Activated CD4-positive, alpha-beta memory T cell treated with anti-CD3 and anti-CD28 coated beads for 36 hours (primary cell): ENCODE results near the gene FAM24A. TPM values are rescaled to one million over a fixed set of nuclear protein-coding genes. Genes with fewer than 3 reads are reported as not detected.
"Not testable (repeated sequence)": the region's sequence is repeated elsewhere in the genome, so short reads cannot be mapped to it uniquely, and the experiment has no call there.

Experiments used
- CTCF ChIA-PET: fragments of 350-600 bp; sonication (Branson Sonifier 250); formaldehyde crosslinking; loops from one replicate; lab custom pipeline; 2021; ENCODE audit warnings: antibody characterized with exemption, inconsistent platforms; lab: Charles Lee
- POLR2A ChIA-PET: fragments of 350-600 bp; sonication (Branson Sonifier 250); formaldehyde crosslinking; loops from one replicate; lab custom pipeline; 2021; ENCODE audit warnings: antibody characterized with exemption; lab: Charles Lee
- DNase-seq: peaks from one replicate; pipeline ENCODE4 v3.0.0-alpha.2; 2020
- H3K27ac Mint-ChIP-seq: one replicate; pipeline ENCODE4 v1.8.0; 2021; ENCODE audit warnings: mixed read lengths
- H3K27me3 Mint-ChIP-seq: one replicate; pipeline ENCODE4 v1.8.0; 2021; ENCODE audit warnings: mixed read lengths
- H3K36me3 Mint-ChIP-seq: one replicate; pipeline ENCODE4 v1.8.0; 2021; ENCODE audit warnings: mixed read lengths
- H3K4me1 Mint-ChIP-seq: one replicate; pipeline ENCODE4 v1.8.0; 2021; ENCODE audit warnings: low read depth, mixed read lengths
- H3K4me3 Mint-ChIP-seq: one replicate; pipeline ENCODE4 v1.8.0; 2021; ENCODE audit warnings: mild to moderate bottlenecking, mixed read lengths
- H3K9me3 Mint-ChIP-seq: one replicate; pipeline ENCODE4 v1.8.0; 2021; ENCODE audit warnings: mixed read lengths
- intact Hi-C: fragments of 100-400 bp; cut with micrococcal nuclease; formaldehyde crosslinking; loops from one replicate; pipeline ENCODE4 v1.15.1; 2023
- total RNA-seq, 2 experiments: library from RNA; stranded (reverse); gene quantifications; one replicate each; pipeline ENCODE4 v1.2.3, GENCODE V29; 2021

Gene FAM24A
- total RNA-seq, 2 experiments from 2014 or later, result not detected

GRCh38 chr10:122878799-122879338, 31.5 kb upstream of the FAM24A start:
- ChIA-PET POLR2A (no interaction called here), CTCF (no interaction called here)
- Mint-ChIP-seq H3K27ac (peak overlapping the region; percentile 82), H3K36me3 (peaks cover 26% of the 10 kb centered on the region), H3K27me3 (no peaks in the 10 kb centered on the region), H3K4me3 (peak overlapping the region; percentile 86), H3K4me1 (peaks cover 57% of the 10 kb centered on the region), H3K9me3 (no peaks in the 10 kb centered on the region)
- intact Hi-C loops, result loop anchor here (1.0 to 2.0 kb wide), 4 partner anchors 75 to 276 kb away; partner anchors contain the start of genes BUB3, C10orf88, IKZF5 and PSTK
- DNase-seq, result no peak

GRCh38 chr10:122879339-122880273, 30.8 kb upstream of the FAM24A start, which contains the start of gene FAM24B:
FAM24B (minus strand) TSS chr10:122879581; CDS start chr10:122850515, 29,066 bp downstream.
- H3K36me3 Mint-ChIP-seq, result peaks cover 28% of the 10 kb centered on the region
- H3K27ac Mint-ChIP-seq, result peak within 1 kb of the TSS; percentile 82
- peak within 1 kb of the TSS; percentile 86 for H3K4me3 Mint-ChIP-seq
- intact Hi-C loops, result loop anchor here (1.0 to 2.0 kb wide), 5 partner anchors 75 to 409 kb away; partner anchors contain the start of genes BUB3, C10orf88, IKZF5 and PSTK
- H3K4me1 Mint-ChIP-seq, result peaks cover 52% of the 10 kb centered on the region
- ChIA-PET CTCF (interaction anchor here (0.6 kb wide), 1 partner anchor 126 kb away, joined by 5 read pairs; no protein-coding TSS in a partner anchor), POLR2A (interaction anchor here (0.7 to 1.0 kb wide), 2 partner anchors 75 to 101 kb away, joined by 3 to 4 read pairs; partner anchors contain the start of gene PSTK)
- H3K9me3 Mint-ChIP-seq, result no peaks in the 10 kb centered on the region
- peak; percentile 95 for DNase-seq
- no peaks in the 10 kb centered on the region for H3K27me3 Mint-ChIP-seq

- Mint-ChIP-seq H3K36me3 (peaks cover 24% of the 10 kb centered on the region), H3K27ac (peak overlapping the region; percentile 52)
These were observed 27.6 kb upstream of the FAM24A start for GRCh38 chr10:122882766-122883165.

GRCh38 chr10:122884166-122884565, 26.2 kb upstream of the FAM24A start:
- Mint-ChIP-seq H3K9me3 (no peaks in the 10 kb centered on the region), H3K4me1 (peaks cover 22% of the 10 kb centered on the region), H3K36me3 (peaks cover 28% of the 10 kb centered on the region), H3K4me3 (no peak overlapping the region), H3K27ac (no peak overlapping the region), H3K27me3 (no peaks in the 10 kb centered on the region)
- CTCF ChIA-PET, result no interaction called here
- DNase-seq, result no peak
- intact Hi-C loops, result no loop called here
- POLR2A ChIA-PET, result no interaction called here

More at GRCh38 chr10:122882766-122883165, 27.6 kb upstream of the FAM24A start:
- DNase-seq, result no peak
- ChIA-PET POLR2A (no interaction called here), CTCF (no interaction called here)
- H3K9me3 Mint-ChIP-seq, result no peaks in the 10 kb centered on the region
- no peak overlapping the region for H3K4me3 Mint-ChIP-seq
- intact Hi-C loops, result no loop called here
- no peaks in the 10 kb centered on the region for H3K27me3 Mint-ChIP-seq
- H3K4me1 Mint-ChIP-seq, result peaks cover 33% of the 10 kb centered on the region

GRCh38 chr10:122894261-122894944, 16.0 kb upstream of the FAM24A start:
- POLR2A ChIA-PET, result no interaction called here
- no peak for DNase-seq
- H3K27me3 Mint-ChIP-seq, result no peaks in the 10 kb centered on the region
- CTCF ChIA-PET, result no interaction called here
- no peaks in the 10 kb centered on the region for H3K4me1 Mint-ChIP-seq
- H3K27ac Mint-ChIP-seq, result no peak overlapping the region
- intact Hi-C loops, result no loop called here
- H3K9me3 Mint-ChIP-seq, result no peaks in the 10 kb centered on the region
- no peak overlapping the region for H3K4me3 Mint-ChIP-seq
- peaks cover 9% of the 10 kb centered on the region for H3K36me3 Mint-ChIP-seq

GRCh38 chr10:122903861-122904260, 6.5 kb upstream of the FAM24A start:
- intact Hi-C loops, H3K4me3 Mint-ChIP-seq, H3K27ac Mint-ChIP-seq, CTCF ChIA-PET, H3K36me3 Mint-ChIP-seq, H3K4me1 Mint-ChIP-seq, POLR2A ChIA-PET, DNase-seq: not testable (repeated sequence)
- Mint-ChIP-seq H3K27me3 (peaks cover 32% of the 10 kb centered on the region), H3K9me3 (peaks cover 15% of the 10 kb centered on the region)

GRCh38 chr10:122911889-122912484, 1.6 kb downstream of the FAM24A start:
- Mint-ChIP-seq H3K27ac (no peak overlapping the region), H3K9me3 (no peaks in the 10 kb centered on the region), H3K27me3 (peaks cover 7% of the 10 kb centered on the region), H3K36me3 (no peaks in the 10 kb centered on the region), H3K4me1 (no peaks in the 10 kb centered on the region), H3K4me3 (no peak overlapping the region)
- POLR2A ChIA-PET, result no interaction called here
- intact Hi-C loops, result no loop called here
- peak; percentile 73 for DNase-seq
- CTCF ChIA-PET, result interaction anchor here (1.3 kb wide), 1 partner anchor 68 kb away, joined by 3 read pairs; the partner anchor contains the start of gene PSTK

GRCh38 chr10:122915700-122916099, 5.3 kb downstream of the FAM24A start:
- intact Hi-C loops, result no loop called here
- no peaks in the 10 kb centered on the region for H3K9me3 Mint-ChIP-seq
- H3K4me3 Mint-ChIP-seq, result no peak overlapping the region
- no peak overlapping the region for H3K27ac Mint-ChIP-seq
- H3K27me3 Mint-ChIP-seq, result peaks cover 5% of the 10 kb centered on the region
- H3K36me3 Mint-ChIP-seq, result peaks cover 4% of the 10 kb centered on the region
- ChIA-PET POLR2A (no interaction called here), CTCF (no interaction called here)
- H3K4me1 Mint-ChIP-seq, result no peaks in the 10 kb centered on the region
- DNase-seq, result no peak

GRCh38 chr10:122930140-122930539, 19.7 kb downstream of the FAM24A start:
- Mint-ChIP-seq H3K4me3 (no peak overlapping the region), H3K9me3 (no peaks in the 10 kb centered on the region), H3K27ac (no peak overlapping the region), H3K4me1 (no peaks in the 10 kb centered on the region), H3K27me3 (no peaks in the 10 kb centered on the region), H3K36me3 (peaks cover 10% of the 10 kb centered on the region)
- CTCF ChIA-PET, result no interaction called here
- POLR2A ChIA-PET, result no interaction called here
- no peak for DNase-seq
- intact Hi-C loops, result no loop called here

- no peak for DNase-seq
- Mint-ChIP-seq H3K9me3 (no peaks in the 10 kb centered on the region), H3K27ac (no peak overlapping the region), H3K36me3 (peaks cover 14% of the 10 kb centered on the region), H3K27me3 (no peaks in the 10 kb centered on the region), H3K4me3 (no peak overlapping the region), H3K4me1 (no peaks in the 10 kb centered on the region)
- intact Hi-C loops, result no loop called here
- CTCF ChIA-PET, result no interaction called here
- POLR2A ChIA-PET, result no interaction called here
These were observed 20.9 kb downstream of the FAM24A start for GRCh38 chr10:122931088-122931906.
